Smooth muscle cell (in vitro differentiated cells): ENCODE data around the gene PRCD. TPM values are rescaled to one million over a fixed set of nuclear protein-coding genes. Genes with fewer than 3 reads are reported as not detected.

Experiments used
- DNase-seq: peaks from one replicate; lab custom pipeline; 2025; ENCODE audit not compliant: unreplicated experiment; lab: John Stamatoyannopoulos, UW
- H2AFZ ChIP-seq: fragments of 200-600 bp; sonication (generic); 2 replicates; pipeline ENCODE4 v1.6.0; 2016; ENCODE audit warnings: antibody characterized with exemption, low read depth, mild to moderate bottlenecking
- H3F3A ChIP-seq: fragments of 200-600 bp; sonication (generic); 2 replicates; pipeline ENCODE4 v1.6.0; 2017; ENCODE audit warnings: antibody characterized with exemption, low read depth
- H3K27ac ChIP-seq: fragments of 200-600 bp; sonication (generic); 2 replicates; pipeline ENCODE4 v1.5.1; 2016; ENCODE audit warnings: low read depth, mild to moderate bottlenecking
- H3K27me3 ChIP-seq: fragments of 200-600 bp; sonication (generic); 2 replicates; pipeline ENCODE4 v1.6.1; 2016; ENCODE audit warnings: low read depth, mild to moderate bottlenecking
- H3K36me3 ChIP-seq: fragments of 200-600 bp; sonication (generic); 2 replicates; pipeline ENCODE4 v1.5.1; 2016; ENCODE audit warnings: low read depth
- H3K4me1 ChIP-seq: fragments of 200-600 bp; sonication (generic); 2 replicates; pipeline ENCODE4 v1.5.1; 2016; ENCODE audit warnings: low read depth
- H3K4me2 ChIP-seq: fragments of 200-600 bp; sonication (generic); 2 replicates; pipeline ENCODE4 v1.6.0; 2016; ENCODE audit warnings: mild to moderate bottlenecking
- H3K4me3 ChIP-seq: fragments of 200-600 bp; sonication (generic); 2 replicates; pipeline ENCODE4 v1.5.1; 2016; ENCODE audit warnings: mild to moderate bottlenecking
- H3K79me2 ChIP-seq: fragments of 200-600 bp; sonication (generic); 2 replicates; pipeline ENCODE4 v1.6.0; 2016; ENCODE audit warnings: low read depth, mild to moderate bottlenecking
- H3K9ac ChIP-seq: fragments of 200-600 bp; sonication (generic); 2 replicates; pipeline ENCODE4 v1.6.0; 2016; ENCODE audit warnings: low read depth
- H3K9me3 ChIP-seq: fragments of 200-600 bp; sonication (generic); replicated peaks from 2 replicates; pipeline ENCODE4 v1.5.1; 2016; ENCODE audit warnings: low read depth
- H4K20me1 ChIP-seq: fragments of 200-600 bp; sonication (generic); 2 replicates; pipeline ENCODE4 v1.6.0; 2016; ENCODE audit warnings: low read depth
- WGBS: methylation state at CpG from one replicate; pipeline ENCODE4 v1.1.7; 2016; ENCODE audit warnings: low lambda C conversion rate; 5-methylcytosine and 5-hydroxymethylcytosine counted together
- polyA plus RNA-seq: library from polyadenylated mRNA; unstranded; fragments of >200 nt; fragmentation: Nextera tagmentation; extraction: Ambion mirVana; gene quantifications from 2 replicates; pipeline ENCODE4 v1.2.1, GENCODE V29; 2016
- total RNA-seq: library from RNA; depleted of rRNA; stranded (reverse); fragments of >200 nt; gene quantifications from 2 replicates; pipeline ENCODE4 v1.2.3, GENCODE V29; 2014
- TF ChIP-seq, protein P1 (sequence below): fragments of 200-600 bp; sonication (generic); IDR thresholded peaks from 2 replicates; pipeline ENCODE4 v1.5.1; 2017; ENCODE audit warnings: borderline replicate concordance, mild to moderate bottlenecking, antibody characterized with exemption; ENCODE audit not compliant: insufficient read depth, poor library complexity, severe bottlenecking

The PRCD gene
- total and polyA plus RNA-seq, 2 experiments from 2014 or later: 0.31 to 5.8 TPM

DNA sequence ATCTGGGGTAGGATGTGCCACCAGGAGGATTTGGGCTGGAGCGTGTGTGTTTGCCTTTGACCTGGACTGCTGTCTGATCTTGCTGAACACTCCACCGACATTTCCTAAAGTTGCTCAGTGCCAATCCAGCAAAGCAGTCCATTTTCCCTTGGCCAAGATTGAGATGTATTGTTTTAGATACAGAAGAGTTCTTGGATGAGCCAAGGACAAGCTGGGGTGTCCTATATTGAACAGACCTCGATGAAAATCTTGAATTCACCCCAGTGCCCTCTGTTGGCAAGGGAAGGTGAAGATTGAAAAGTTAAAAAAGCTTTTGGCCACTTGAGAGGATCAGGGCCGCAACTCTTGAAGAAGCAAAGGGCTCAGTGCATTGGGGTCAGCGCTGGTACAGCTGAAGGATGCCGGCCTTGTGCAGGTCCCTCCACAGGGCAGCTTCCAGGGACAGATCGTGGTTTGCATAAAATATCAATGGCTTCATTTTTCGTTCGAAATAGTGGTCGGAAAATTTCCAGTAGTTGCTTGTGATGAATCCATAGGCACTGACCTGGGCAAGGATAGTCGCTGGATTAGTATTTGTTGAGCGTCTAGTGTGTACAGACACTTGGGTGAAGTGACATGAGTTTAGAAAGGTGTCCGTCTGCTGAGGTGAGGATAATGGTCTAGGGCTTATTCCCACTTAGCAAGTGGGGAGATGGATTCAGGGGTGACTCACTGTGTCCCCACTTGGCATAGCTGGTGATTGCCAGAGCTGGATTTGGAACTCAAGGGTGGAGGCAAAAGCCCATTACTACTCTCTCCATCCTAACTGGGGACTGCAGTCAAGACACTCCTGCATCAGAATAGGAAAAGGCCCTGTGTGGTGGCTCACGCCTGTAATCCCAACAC lies 26.1 kb downstream of the PRCD start:
- H3K27ac ChIP-seq: peak overlapping the region; percentile 79
- TF ChIP-seq, protein P1, sequence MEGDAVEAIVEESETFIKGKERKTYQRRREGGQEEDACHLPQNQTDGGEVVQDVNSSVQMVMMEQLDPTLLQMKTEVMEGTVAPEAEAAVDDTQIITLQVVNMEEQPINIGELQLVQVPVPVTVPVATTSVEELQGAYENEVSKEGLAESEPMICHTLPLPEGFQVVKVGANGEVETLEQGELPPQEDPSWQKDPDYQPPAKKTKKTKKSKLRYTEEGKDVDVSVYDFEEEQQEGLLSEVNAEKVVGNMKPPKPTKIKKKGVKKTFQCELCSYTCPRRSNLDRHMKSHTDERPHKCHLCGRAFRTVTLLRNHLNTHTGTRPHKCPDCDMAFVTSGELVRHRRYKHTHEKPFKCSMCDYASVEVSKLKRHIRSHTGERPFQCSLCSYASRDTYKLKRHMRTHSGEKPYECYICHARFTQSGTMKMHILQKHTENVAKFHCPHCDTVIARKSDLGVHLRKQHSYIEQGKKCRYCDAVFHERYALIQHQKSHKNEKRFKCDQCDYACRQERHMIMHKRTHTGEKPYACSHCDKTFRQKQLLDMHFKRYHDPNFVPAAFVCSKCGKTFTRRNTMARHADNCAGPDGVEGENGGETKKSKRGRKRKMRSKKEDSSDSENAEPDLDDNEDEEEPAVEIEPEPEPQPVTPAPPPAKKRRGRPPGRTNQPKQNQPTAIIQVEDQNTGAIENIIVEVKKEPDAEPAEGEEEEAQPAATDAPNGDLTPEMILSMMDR: no peak

DNA sequence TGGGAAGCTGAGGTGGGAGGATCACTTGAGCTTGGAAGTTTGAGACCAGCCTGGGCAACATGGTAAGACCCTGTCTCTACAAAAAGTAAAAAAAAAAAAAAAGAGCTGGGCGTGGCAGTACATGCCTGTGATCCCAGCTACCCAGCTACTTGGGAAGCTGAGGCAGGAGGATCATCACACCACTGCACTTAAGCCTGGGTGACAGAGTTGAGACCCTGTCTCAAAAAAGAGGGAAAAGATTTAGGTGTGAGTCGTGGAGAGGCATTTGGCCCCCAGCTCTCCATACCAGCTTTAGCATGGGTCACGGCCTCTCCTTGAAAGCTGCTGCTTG lies 26.7 kb downstream of the PRCD start:
- TF ChIP-seq, protein P1: no peak
- Histone ChIP-seq H3K36me3 (no peaks in the 10 kb centered on the region), H3K27ac (no peak overlapping the region), H3K4me3 (no peak overlapping the region), H3K79me2 (no peaks in the 10 kb centered on the region), H3K4me2 (no peak overlapping the region), H3K27me3 (no peaks in the 10 kb centered on the region), H3K4me1 (peaks cover 6% of the 10 kb centered on the region), H4K20me1 (peaks cover 77% of the 10 kb centered on the region), H3F3A (peaks cover 3% of the 10 kb centered on the region), H3K9ac (no peak overlapping the region), H2AFZ (no peak overlapping the region), H3K9me3 (no peaks in the 10 kb centered on the region)
- WGBS: 86% methylated on average over 3 of the region's 3 CpGs
- no peak for DNase-seq

More for the DNA sequence above, 26.1 kb downstream of the PRCD start:
- H3K27me3 ChIP-seq: no peaks in the 10 kb centered on the region
- peak overlapping the region; percentile 35 for H3K4me2 ChIP-seq
- peaks cover 6% of the 10 kb centered on the region for H3K4me1 ChIP-seq
- H3K36me3 ChIP-seq: no peaks in the 10 kb centered on the region
- peaks cover 83% of the 10 kb centered on the region for H4K20me1 ChIP-seq
- H3F3A ChIP-seq: peaks cover 6% of the 10 kb centered on the region
- H3K4me3 ChIP-seq: no peak overlapping the region
- WGBS: 96% methylated on average over 14 of the region's 14 CpGs
- no peaks in the 10 kb centered on the region for H3K9me3 ChIP-seq
- peak overlapping the region; percentile 35 for H3K9ac ChIP-seq
- DNase-seq: no peak
- H3K79me2 ChIP-seq: peaks cover 3% of the 10 kb centered on the region
- no peak overlapping the region for H2AFZ ChIP-seq

DNA sequence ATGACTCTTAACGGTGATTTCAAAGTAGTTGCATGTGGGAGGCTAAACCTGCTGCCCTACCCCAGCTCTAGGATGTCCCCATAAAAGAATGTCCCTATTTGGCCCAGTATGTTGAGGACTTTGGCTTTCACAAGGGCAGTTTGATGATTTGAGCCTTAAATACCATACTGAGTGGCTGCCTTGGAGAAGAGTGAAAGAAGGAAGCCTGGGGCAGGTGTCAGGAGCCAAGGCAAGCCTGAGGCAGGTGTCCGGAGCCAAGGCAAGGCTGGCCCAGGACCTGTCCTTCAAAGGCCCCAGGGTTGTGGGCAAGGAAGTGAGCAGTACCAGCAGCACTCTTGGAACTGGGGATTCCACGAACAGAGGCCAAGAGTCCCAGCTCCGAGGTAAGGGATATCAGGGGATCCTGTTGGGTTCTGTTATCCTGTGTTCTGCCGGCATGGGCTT lies 27.2 kb downstream of the PRCD start:
- H3K79me2 ChIP-seq: no peaks in the 10 kb centered on the region
- TF ChIP-seq, protein P1: no peak
- peaks cover 72% of the 10 kb centered on the region for H4K20me1 ChIP-seq
- peaks cover 3% of the 10 kb centered on the region for H3F3A ChIP-seq
- no peak overlapping the region for H2AFZ ChIP-seq
- H3K27me3 ChIP-seq: no peaks in the 10 kb centered on the region
- H3K36me3 ChIP-seq: no peaks in the 10 kb centered on the region
- H3K27ac ChIP-seq: no peak overlapping the region
- H3K4me2 ChIP-seq: no peak overlapping the region
- H3K9ac ChIP-seq: no peak overlapping the region
- WGBS: 92% methylated on average over 5 of the region's 5 CpGs
- no peaks in the 10 kb centered on the region for H3K9me3 ChIP-seq
- DNase-seq: no peak
- H3K4me1 ChIP-seq: peaks cover 6% of the 10 kb centered on the region
- H3K4me3 ChIP-seq: no peak overlapping the region
